HEK293T (cell line): ENCODE measurements around the gene CAV2.

Source experiments
- CTCF ChIA-PET: fragments of 350-600 bp; formaldehyde crosslinking; extraction: SDS; loops from one replicate; lab custom pipeline; 2021; ENCODE audit warnings: antibody characterized with exemption, inconsistent platforms; lab: Yijun Ruan, JAX
- POLR2A ChIA-PET: fragments of 350-600 bp; formaldehyde crosslinking; extraction: SDS; loops from one replicate; lab custom pipeline; 2020; ENCODE audit warnings: antibody characterized with exemption, inconsistent platforms; lab: Yijun Ruan, JAX
- DNase-seq: peaks from one replicate; pipeline ENCODE4 v3.0.0; 2012; ENCODE audit warnings: mixed read lengths; ENCODE audit errors: extremely low spot score
- ARNT ChIP-seq: fragments of 450-650 bp; IDR thresholded peaks from 2 replicates; pipeline ENCODE4 v1.6.1; 2017; ENCODE audit warnings: mild to moderate bottlenecking
- BHLHE40 ChIP-seq: fragments of 450-650 bp; IDR thresholded peaks from 2 replicates; pipeline ENCODE4 v1.6.1; 2016; ENCODE audit warnings: mild to moderate bottlenecking, moderate library complexity, borderline replicate concordance
- CTBP1 ChIP-seq: fragments of 450-650 bp; IDR thresholded peaks from 2 replicates; pipeline ENCODE4 v1.6.1; 2016; ENCODE audit warnings: borderline replicate concordance
- ELF4 ChIP-seq: fragments of 450-650 bp; IDR thresholded peaks from 2 replicates; pipeline ENCODE4 v1.6.1; 2017; ENCODE audit warnings: antibody characterized with exemption
- FOXA1 ChIP-seq: fragments of 450-650 bp; IDR thresholded peaks from 2 replicates; pipeline ENCODE4 v1.6.1; 2016; ENCODE audit warnings: mild to moderate bottlenecking
- FOXK2 ChIP-seq: fragments of 450-650 bp; IDR thresholded peaks from 2 replicates; pipeline ENCODE4 v1.6.1; 2016; ENCODE audit warnings: mild to moderate bottlenecking
- FOXM1 ChIP-seq: fragments of 450-650 bp; IDR thresholded peaks from 2 replicates; pipeline ENCODE4 v1.6.1; 2017; ENCODE audit warnings: mild to moderate bottlenecking, borderline replicate concordance
- HDGF ChIP-seq: fragments of 450-650 bp; IDR thresholded peaks from 2 replicates; pipeline ENCODE4 v1.6.1; 2017; ENCODE audit warnings: antibody characterized with exemption, borderline replicate concordance
- L3MBTL2 ChIP-seq: fragments of 450-650 bp; conservative IDR thresholded peaks from 2 replicates; pipeline ENCODE4 v1.6.1; 2016; ENCODE audit warnings: mild to moderate bottlenecking
- LEF1 ChIP-seq: fragments of 450-650 bp; IDR thresholded peaks from 2 replicates; pipeline ENCODE4 v1.6.1; 2017; ENCODE audit warnings: mild to moderate bottlenecking, borderline replicate concordance
- NFRKB ChIP-seq: fragments of 450-650 bp; IDR thresholded peaks from 2 replicates; pipeline ENCODE4 v1.6.1; 2016; ENCODE audit warnings: mild to moderate bottlenecking, moderate library complexity
- PKNOX1 ChIP-seq: fragments of 450-650 bp; IDR thresholded peaks from 2 replicates; pipeline ENCODE4 v1.6.1; 2016
- SP1 ChIP-seq: fragments of 450-650 bp; IDR thresholded peaks from 2 replicates; pipeline ENCODE4 v1.6.1; 2017
- SUZ12 ChIP-seq: fragments of 450-650 bp; IDR thresholded peaks from 2 replicates; pipeline ENCODE4 v1.6.1; 2016; ENCODE audit warnings: mild to moderate bottlenecking
- TARDBP ChIP-seq: fragments of 450-650 bp; IDR thresholded peaks from 2 replicates; pipeline ENCODE4 v1.6.1; 2016
- ZNF384 ChIP-seq: fragments of 450-650 bp; IDR thresholded peaks from 2 replicates; pipeline ENCODE4 v1.6.1; 2016

The CAV2 gene

GRCh38 chr7:116499168-116500077, at the start of gene CAV2:
CAV2 (plus strand) TSS chr7:116499738; CDS start chr7:116499782, 44 bp downstream.
- ChIA-PET CTCF (interaction anchor here (0.9 kb wide), 1 partner anchor 27 kb away, joined by 3 read pairs; no protein-coding TSS in a partner anchor), POLR2A (interaction anchor here (0.8 kb wide), 1 partner anchor 83 kb away, joined by 3 read pairs; no protein-coding TSS in a partner anchor)
- TF ChIP-seq SUZ12 (no peak), L3MBTL2 (peak; percentile 78), ZNF384 (no peak), HDGF (no peak)
- DNase-seq = peak; percentile 63

- no peak for DNase-seq
- CTCF ChIA-PET = no interaction called here
- POLR2A ChIA-PET = no interaction called here
- no peak for TF ChIP-seq FOXK2
- TF ChIP-seq BHLHE40 = no peak
- TF ChIP-seq CTBP1 = no peak
- TF ChIP-seq ELF4 = no peak
- no peak for TF ChIP-seq FOXM1
Observed at GRCh38 chr7:116449950-116450349, 49.6 kb upstream of the CAV2 start.

- TF ChIP-seq NFRKB (no peak), LEF1 (no peak), CTBP1 (no peak), FOXA1 (no peak)
- no peak for DNase-seq
- ChIA-PET CTCF (no interaction called here), POLR2A (no interaction called here)
Observed at GRCh38 chr7:116451957-116452729, 47.4 kb upstream of the CAV2 start.

- DNase-seq = no peak
- ChIA-PET POLR2A (no interaction called here), CTCF (no interaction called here)
- TF ChIP-seq ZNF384 (no peak), SUZ12 (no peak), HDGF (no peak), FOXA1 (no peak), SP1 (no peak), TARDBP (no peak), FOXM1 (no peak), BHLHE40 (no peak), FOXK2 (no peak), PKNOX1 (no peak), L3MBTL2 (no peak), CTBP1 (no peak)
Observed at GRCh38 chr7:116454377-116454776, 45.2 kb upstream of the CAV2 start.

- DNase-seq = no peak
- POLR2A ChIA-PET = no interaction called here
- CTCF ChIA-PET = no interaction called here
- TF ChIP-seq BHLHE40 (no peak), CTBP1 (no peak), L3MBTL2 (no peak), PKNOX1 (no peak), HDGF (no peak), FOXA1 (no peak), FOXM1 (no peak), FOXK2 (no peak)
Observed at GRCh38 chr7:116455009-116455408, 44.5 kb upstream of the CAV2 start.

- POLR2A ChIA-PET = no interaction called here
- no peak for DNase-seq
- TF ChIP-seq FOXM1 (no peak), NFRKB (no peak), FOXA1 (no peak), L3MBTL2 (no peak)
- CTCF ChIA-PET = no interaction called here
Observed at GRCh38 chr7:116455499-116455898, 44.0 kb upstream of the CAV2 start.

- TF ChIP-seq ZNF384 (no peak), SP1 (no peak), PKNOX1 (no peak), FOXM1 (no peak), NFRKB (no peak), BHLHE40 (no peak), HDGF (no peak), CTBP1 (no peak), FOXA1 (no peak), LEF1 (no peak), L3MBTL2 (no peak), ARNT (no peak), FOXK2 (no peak), ELF4 (no peak), TARDBP (no peak)
- CTCF ChIA-PET = no interaction called here
- POLR2A ChIA-PET = no interaction called here
- DNase-seq = no peak
Observed at GRCh38 chr7:116461500-116461899, 38.0 kb upstream of the CAV2 start.
